Osteoblast (primary cell): Measurements from ENCODE around the gene NEK4. TPM values are rescaled to one million over a fixed set of nuclear protein-coding genes. Genes with fewer than 3 reads are reported as not detected.

ENCODE experiments used
- DNase-seq: peaks from one replicate; pipeline ENCODE4 v3.0.0; 2011; ENCODE audit warnings: low spot score, mixed read lengths; ENCODE audit not compliant: insufficient read length; ENCODE audit errors: missing footprints
- H2AFZ ChIP-seq: 2 replicates; pipeline ENCODE4 v1.6.0; 2011; ENCODE audit warnings: mild to moderate bottlenecking, low read length
- H3K27ac ChIP-seq: 2 replicates; pipeline ENCODE4 v1.5.1; 2011; ENCODE audit warnings: mild to moderate bottlenecking, low read depth, low read length, moderate library complexity
- H3K27me3 ChIP-seq: 2 replicates; pipeline ENCODE4 v1.6.0; 2012; ENCODE audit warnings: mild to moderate bottlenecking, control low read depth, inconsistent platforms, low read length, moderate library complexity; ENCODE audit not compliant: insufficient read depth
- H3K36me3 ChIP-seq: 2 replicates; pipeline ENCODE4 v1.5.1; 2011; ENCODE audit warnings: mild to moderate bottlenecking, low read length, control low read depth, moderate library complexity; ENCODE audit not compliant: insufficient read depth
- H3K4me1 ChIP-seq: 2 replicates; pipeline ENCODE4 v1.5.1; 2011; ENCODE audit warnings: mild to moderate bottlenecking, low read length, control low read depth, moderate library complexity; ENCODE audit not compliant: insufficient read depth
- H3K4me2 ChIP-seq: 2 replicates; pipeline ENCODE4 v1.6.0; 2011; ENCODE audit warnings: mild to moderate bottlenecking, low read length; ENCODE audit not compliant: insufficient read depth
- H3K4me3 ChIP-seq: fragments of 200-600 bp; sonication (generic); 3 replicates; pipeline ENCODE4 v1.5.1; 2012; ENCODE audit warnings: mild to moderate bottlenecking, low read length, inconsistent platforms; ENCODE audit not compliant: insufficient read depth
- H3K79me2 ChIP-seq: 2 replicates; pipeline ENCODE4 v1.6.0; 2012; ENCODE audit warnings: mild to moderate bottlenecking, low read length, control low read depth, inconsistent platforms; ENCODE audit not compliant: insufficient read depth
- H3K9me3 ChIP-seq: 2 replicates; pipeline ENCODE4 v1.5.1; 2011; ENCODE audit warnings: low read depth, low read length, control low read depth
- H4K20me1 ChIP-seq: 2 replicates; pipeline ENCODE4 v1.6.0; 2012; ENCODE audit warnings: mild to moderate bottlenecking, low read length, control low read depth; ENCODE audit not compliant: insufficient read depth
- total RNA-seq: library from RNA; depleted of rRNA; stranded (reverse); fragments of >200 nt; gene quantifications from 2 replicates; pipeline ENCODE4 v1.2.3, GENCODE V29; 2012
- TF ChIP-seq, protein P1 (sequence below): IDR thresholded peaks from 2 replicates; pipeline ENCODE4 v1.5.1; 2011; ENCODE audit warnings: mild to moderate bottlenecking, low read depth, low read length, moderate library complexity; ENCODE audit errors: extremely low read depth

Gene NEK4
- total RNA-seq, 1 donor, result 24.6 TPM

DNA sequence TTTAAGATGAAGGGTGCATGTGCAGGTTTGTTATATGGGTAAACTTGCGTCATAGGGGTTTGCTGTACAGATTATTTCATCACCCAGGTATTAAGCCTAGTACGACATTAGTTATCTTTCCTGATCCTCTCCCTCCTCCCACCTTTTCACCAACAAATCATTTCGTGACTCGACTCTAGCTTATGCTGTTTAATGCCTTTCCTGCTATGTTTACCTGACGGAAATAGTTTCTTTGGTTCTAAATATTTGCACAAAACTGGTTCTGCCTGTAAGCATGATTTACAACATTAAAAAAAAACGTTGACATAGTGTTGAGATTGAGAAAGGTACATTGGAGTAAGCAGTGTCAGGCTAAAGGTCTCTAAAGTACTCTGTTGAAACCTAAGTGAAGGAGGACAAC, 82.5 kb downstream of the NEK4 start:
- peaks cover 60% of the 10 kb centered on the region for H3K36me3 ChIP-seq
- TF ChIP-seq, protein P1, sequence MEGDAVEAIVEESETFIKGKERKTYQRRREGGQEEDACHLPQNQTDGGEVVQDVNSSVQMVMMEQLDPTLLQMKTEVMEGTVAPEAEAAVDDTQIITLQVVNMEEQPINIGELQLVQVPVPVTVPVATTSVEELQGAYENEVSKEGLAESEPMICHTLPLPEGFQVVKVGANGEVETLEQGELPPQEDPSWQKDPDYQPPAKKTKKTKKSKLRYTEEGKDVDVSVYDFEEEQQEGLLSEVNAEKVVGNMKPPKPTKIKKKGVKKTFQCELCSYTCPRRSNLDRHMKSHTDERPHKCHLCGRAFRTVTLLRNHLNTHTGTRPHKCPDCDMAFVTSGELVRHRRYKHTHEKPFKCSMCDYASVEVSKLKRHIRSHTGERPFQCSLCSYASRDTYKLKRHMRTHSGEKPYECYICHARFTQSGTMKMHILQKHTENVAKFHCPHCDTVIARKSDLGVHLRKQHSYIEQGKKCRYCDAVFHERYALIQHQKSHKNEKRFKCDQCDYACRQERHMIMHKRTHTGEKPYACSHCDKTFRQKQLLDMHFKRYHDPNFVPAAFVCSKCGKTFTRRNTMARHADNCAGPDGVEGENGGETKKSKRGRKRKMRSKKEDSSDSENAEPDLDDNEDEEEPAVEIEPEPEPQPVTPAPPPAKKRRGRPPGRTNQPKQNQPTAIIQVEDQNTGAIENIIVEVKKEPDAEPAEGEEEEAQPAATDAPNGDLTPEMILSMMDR, result no peak
- no peak overlapping the region for H2AFZ ChIP-seq
- H3K4me1 ChIP-seq, result peaks cover 31% of the 10 kb centered on the region
- no peak for DNase-seq
- peaks cover 12% of the 10 kb centered on the region for H4K20me1 ChIP-seq
- no peaks in the 10 kb centered on the region for H3K27me3 ChIP-seq
- H3K27ac ChIP-seq, result peak overlapping the region; percentile 49
- H3K4me3 ChIP-seq, result no peak overlapping the region
- H3K9me3 ChIP-seq, result no peaks in the 10 kb centered on the region
- peaks cover 74% of the 10 kb centered on the region for H3K79me2 ChIP-seq
- H3K4me2 ChIP-seq, result peak overlapping the region; percentile 85

- Histone ChIP-seq H3K27ac (peak within 1 kb of the TSS; percentile 95), H3K36me3 (peaks cover 41% of the 10 kb centered on the region), H3K79me2 (peaks cover 88% of the 10 kb centered on the region), H3K27me3 (no peaks in the 10 kb centered on the region), H4K20me1 (peaks cover 9% of the 10 kb centered on the region), H3K9me3 (no peaks in the 10 kb centered on the region), H2AFZ (peak within 1 kb of the TSS; percentile 83), H3K4me2 (peak within 1 kb of the TSS; percentile 85), H3K4me1 (peaks cover 45% of the 10 kb centered on the region), H3K4me3 (peak within 1 kb of the TSS; percentile 94)
- TF ChIP-seq, protein P1, result no peak
- DNase-seq, result peak; percentile 97
Measured at GRCh38 chr3:52685709-52686691, 84.7 kb downstream of the NEK4 start, which contains the start of the genes GNL3 and PBRM1. Gene GNL3, plus strand, starts transcription at chr3:52686032. Its CDS starts 61 bp downstream, at chr3:52686093. Gene PBRM1, minus strand, starts transcription at chr3:52685913.

DNA sequence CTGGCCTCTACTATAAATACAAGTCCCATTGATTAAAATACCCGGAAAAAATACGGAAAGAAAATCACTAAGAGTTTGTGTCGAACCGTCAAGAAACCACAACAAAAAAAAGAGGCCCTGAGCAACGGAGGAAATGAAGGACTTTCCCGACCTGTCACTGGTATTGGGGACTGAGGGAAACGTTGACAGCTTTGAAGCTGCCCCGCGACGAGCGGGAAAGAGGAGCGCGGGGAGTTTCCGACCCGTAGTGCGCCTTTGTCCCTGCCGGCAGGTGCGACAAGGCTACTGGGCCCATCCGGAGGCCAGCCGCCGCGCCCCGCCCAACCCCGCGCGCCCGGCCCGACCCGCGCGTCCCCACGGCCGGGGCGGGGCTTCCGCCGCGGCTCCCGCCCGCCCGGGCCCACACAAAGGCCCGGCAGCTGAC, 85.4 kb downstream of the NEK4 start:
- H3K4me3 ChIP-seq, result peak overlapping the region; percentile 94
- H2AFZ ChIP-seq, result peak overlapping the region; percentile 83
- H3K4me2 ChIP-seq, result peak overlapping the region; percentile 79
- DNase-seq, result peak; percentile 98
- peak overlapping the region; percentile 95 for H3K27ac ChIP-seq
- TF ChIP-seq, protein P1, result no peak
- H3K9me3 ChIP-seq, result no peaks in the 10 kb centered on the region
- peaks cover 9% of the 10 kb centered on the region for H4K20me1 ChIP-seq
- peaks cover 46% of the 10 kb centered on the region for H3K4me1 ChIP-seq
- H3K27me3 ChIP-seq, result no peaks in the 10 kb centered on the region
- H3K36me3 ChIP-seq, result peaks cover 34% of the 10 kb centered on the region
- H3K79me2 ChIP-seq, result peaks cover 89% of the 10 kb centered on the region

GRCh38 chr3:52684184-52684583, 86.6 kb downstream of the NEK4 start:
- DNase-seq, result no peak
- no peaks in the 10 kb centered on the region for H3K27me3 ChIP-seq
- H2AFZ ChIP-seq, result no peak overlapping the region
- H3K4me2 ChIP-seq, result peak overlapping the region; percentile 79
- TF ChIP-seq, protein P1, result no peak
- H3K27ac ChIP-seq, result peak overlapping the region; percentile 92
- peak overlapping the region; percentile 94 for H3K4me3 ChIP-seq
- H3K4me1 ChIP-seq, result peaks cover 51% of the 10 kb centered on the region
- no peaks in the 10 kb centered on the region for H3K9me3 ChIP-seq
- H3K79me2 ChIP-seq, result peaks cover 91% of the 10 kb centered on the region
- peaks cover 28% of the 10 kb centered on the region for H3K36me3 ChIP-seq
- peaks cover 9% of the 10 kb centered on the region for H4K20me1 ChIP-seq
